Measurements from ENCODE around the gene ADAT2. TPM values are rescaled to one million over a fixed set of nuclear protein-coding genes. Genes with fewer than 3 reads are reported as not detected.

The ADAT2 gene
- total and polyA plus RNA-seq, 2 of the 13 experiments (the other 11 are each of a cell fraction or from before 2014, with no cell fraction given), result 10.5 to 18.3 TPM

GRCh38 chr6:143450453-143451371 lies at the start of gene ADAT2, which contains the start of gene PEX3 (continued):
- TF ChIP-seq ZNF10 (CRISPR knock-in tag; IDR thresholded peaks at IDR 0.05; ENCODE audit: borderline replicate concordance, low read depth), result no peak
- TF ChIP-seq AGO2 (optimal IDR thresholded peaks at IDR 0.05; ENCODE audit: low read depth, low read length), result peak; percentile 81
- TF ChIP-seq, protein P1, sequence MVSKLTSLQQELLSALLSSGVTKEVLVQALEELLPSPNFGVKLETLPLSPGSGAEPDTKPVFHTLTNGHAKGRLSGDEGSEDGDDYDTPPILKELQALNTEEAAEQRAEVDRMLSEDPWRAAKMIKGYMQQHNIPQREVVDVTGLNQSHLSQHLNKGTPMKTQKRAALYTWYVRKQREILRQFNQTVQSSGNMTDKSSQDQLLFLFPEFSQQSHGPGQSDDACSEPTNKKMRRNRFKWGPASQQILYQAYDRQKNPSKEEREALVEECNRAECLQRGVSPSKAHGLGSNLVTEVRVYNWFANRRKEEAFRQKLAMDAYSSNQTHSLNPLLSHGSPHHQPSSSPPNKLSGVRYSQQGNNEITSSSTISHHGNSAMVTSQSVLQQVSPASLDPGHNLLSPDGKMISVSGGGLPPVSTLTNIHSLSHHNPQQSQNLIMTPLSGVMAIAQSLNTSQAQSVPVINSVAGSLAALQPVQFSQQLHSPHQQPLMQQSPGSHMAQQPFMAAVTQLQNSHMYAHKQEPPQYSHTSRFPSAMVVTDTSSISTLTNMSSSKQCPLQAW (CRISPR knock-in tag; IDR thresholded peaks at IDR 0.05), result peak; percentile 96
- TF ChIP-seq ZNF713 (CRISPR knock-in tag; IDR thresholded peaks at IDR 0.05), result peak; percentile 91; the same call in 1 of the 2 replicates
- no peak for TF ChIP-seq FOXA1 (IDR thresholded peaks at IDR 0.05)
- peak; percentile 74 for TF ChIP-seq FOXA1 (CRISPR knock-in tag; IDR thresholded peaks at IDR 0.05)
- no peak for TF ChIP-seq ZNF281 (CRISPR knock-in tag; IDR thresholded peaks at IDR 0.05; ENCODE audit: borderline replicate concordance)
- TF ChIP-seq NR2F2 (IDR thresholded peaks at IDR 0.05; ENCODE audit: borderline replicate concordance, low read depth), result peak; percentile 71; the same call in 1 of the 2 replicates
- peak; percentile 87 for TF ChIP-seq ZIK1 (CRISPR knock-in tag; IDR thresholded peaks at IDR 0.05; ENCODE audit: borderline replicate concordance, low read depth)
- TF ChIP-seq ZNF383 (CRISPR knock-in tag; IDR thresholded peaks at IDR 0.05; ENCODE audit: borderline replicate concordance), result peak; percentile 97
- peak; percentile 98 for TF ChIP-seq BATF2 (CRISPR knock-in tag; IDR thresholded peaks at IDR 0.05)
- no peak for TF ChIP-seq ZNF101 (CRISPR knock-in tag; IDR thresholded peaks at IDR 0.05; ENCODE audit: borderline replicate concordance, low read depth)
- TF ChIP-seq GATAD1 (CRISPR knock-in tag; IDR thresholded peaks at IDR 0.05), result peak; percentile 100
- peak; percentile 98 for TF ChIP-seq ZHX1 (CRISPR knock-in tag; IDR thresholded peaks at IDR 0.05; ENCODE audit: low read depth)
- TF ChIP-seq ATRX (CRISPR knock-in tag; IDR thresholded peaks at IDR 0.05; ENCODE audit: borderline replicate concordance), result no peak
- peak; percentile 98 for TF ChIP-seq KDM5A (IDR thresholded peaks at IDR 0.05; ENCODE audit: borderline replicate concordance, low read length)
- TF ChIP-seq ZNF253 (CRISPR knock-in tag; IDR thresholded peaks at IDR 0.05; ENCODE audit: borderline replicate concordance), result peak; percentile 94; the same call in 1 of the 2 replicates
- TF ChIP-seq MYPOP (CRISPR knock-in tag; IDR thresholded peaks at IDR 0.05), result peak; percentile 98
- TF ChIP-seq REXO4 (CRISPR knock-in tag; IDR thresholded peaks at IDR 0.05; ENCODE audit: borderline replicate concordance), result peak; percentile 85; the same call in 1 of the 2 replicates
